HepG2 (cell line): ENCODE data around the gene TMEM129. TPM values are rescaled to one million over a fixed set of nuclear protein-coding genes. Genes with fewer than 3 reads are reported as not detected.
A peak's percentile ranks its signal among the peaks of the same experiment; 100 is the strongest.

ENCODE experiments used
- ATAC-seq: fragments of 200-7000 bp; cut with Tn5 transposase; 3 replicates; pipeline ENCODE4 v1.9.1; 2020; ENCODE audit warnings: mild to moderate bottlenecking, moderate library complexity
- BruUV-seq: library from RNA; stranded (reverse); fragments of 400-500 nt; replicated peaks from 2 replicates; lab custom pipeline; 2021; lab: Mats Ljungman, UMichigan
- CTCF ChIA-PET: fragments of 300-600 bp; formaldehyde crosslinking; extraction: SDS; loops from one replicate; lab custom pipeline; 2021; ENCODE audit warnings: low total read pairs, inconsistent platforms, low intra/inter-chr PET ratio; lab: Yijun Ruan, JAX
- POLR2A ChIA-PET: fragments of 350-600 bp; sonication (Branson Sonifier 250); formaldehyde crosslinking; loops from one replicate; lab custom pipeline; 2020; ENCODE audit warnings: antibody characterized with exemption, inconsistent platforms; lab: Yijun Ruan, JAX
- DNase-seq: peaks from one replicate; pipeline ENCODE4 v3.0.0-alpha.2; 2015; ENCODE audit warnings: low spot score
- FAIRE-seq: peaks from 3 replicates; lab custom pipeline; 2011; peaks lifted over from hg19 to GRCh38; lab: Jason Lieb, UNC
- H2AFZ ChIP-seq: one replicate; pipeline ENCODE4 v1.6.1; 2011; ENCODE audit warnings: low read length, inconsistent platforms
- H3K27ac ChIP-seq: fragments of 300-600 bp; 3 replicates; pipeline ENCODE4 v1.8.0; 2011; ENCODE audit warnings: mixed run types, mild to moderate bottlenecking, mixed read lengths, low read length, inconsistent platforms; ENCODE audit not compliant: insufficient read depth; ENCODE audit errors: extremely low read length
- H3K27me3 ChIP-seq, 2 experiments: fragments of 200-600 bp in 1 of 2; 2 replicates in 1 of 2; 3 replicates in 1 of 2; pipeline versions ENCODE4 v1.6.0 to v1.8.0; 2011; ENCODE audit warnings: low read length in 2 of 2, mild to moderate bottlenecking in 2 of 2, moderate library complexity in 2 of 2, inconsistent platforms in 1 of 2; ENCODE audit not compliant: insufficient read depth in 2 of 2, control insufficient read depth in 1 of 2
- H3K36me3 ChIP-seq, 2 experiments: fragments of 200-600 bp in 1 of 2; replicated peaks in 1 of 2; 2 replicates in 1 of 2; 3 replicates in 1 of 2; pipeline versions ENCODE4 v1.5.1 to v1.8.0; 2011; ENCODE audit warnings: low read length in 2 of 2, inconsistent platforms in 1 of 2; ENCODE audit not compliant: insufficient read depth in 2 of 2, control insufficient read depth in 1 of 2
- H3K4me1 ChIP-seq: 2 replicates; pipeline ENCODE4 v1.5.1; 2012; ENCODE audit warnings: low read length, inconsistent platforms; ENCODE audit not compliant: insufficient read depth
- H3K4me2 ChIP-seq: 2 replicates; pipeline ENCODE4 v1.6.0; 2011; ENCODE audit warnings: low read depth, low read length, inconsistent platforms
- H3K4me3 ChIP-seq, 3 experiments: fragments of 200-600 bp in 1 of 3; sonication (generic), shearing (Covaris generic) in 1 of 3; replicated peaks in 1 of 3; 2 replicates each; pipeline ENCODE4 v1.5.1; 2011 to 2016; ENCODE audit warnings: low read length in 3 of 3, inconsistent platforms in 2 of 3, low read depth in 2 of 3, mild to moderate bottlenecking in 2 of 3, control low read depth in 1 of 3, mixed read lengths in 1 of 3; ENCODE audit not compliant: insufficient read depth in 1 of 3
- H3K79me2 ChIP-seq: one replicate; pipeline ENCODE4 v1.6.1; 2011; ENCODE audit warnings: low read length, inconsistent platforms; ENCODE audit not compliant: insufficient read depth
- H3K9ac ChIP-seq: 2 replicates; pipeline ENCODE4 v1.6.0; 2011; ENCODE audit warnings: mild to moderate bottlenecking, low read depth, low read length, inconsistent platforms; ENCODE audit not compliant: insufficient read depth
- H3K9me3 ChIP-seq: 2 replicates; pipeline ENCODE4 v1.5.1; 2012; ENCODE audit warnings: mild to moderate bottlenecking, low read length
- H4K20me1 ChIP-seq: 2 replicates; pipeline ENCODE4 v1.6.0; 2011; ENCODE audit warnings: inconsistent platforms, mild to moderate bottlenecking, low read length, moderate library complexity; ENCODE audit not compliant: insufficient read depth
- DMTF1 ChIP-seq: sonication (generic); formaldehyde crosslinking; IDR thresholded peaks from 2 replicates; pipeline ENCODE4 v1.4.0; 2020; ENCODE audit warnings: mild to moderate bottlenecking, missing genetic modification reagents
- EP300 ChIP-seq, 3 experiments: sonication (generic) in 1 of 3; formaldehyde crosslinking in 1 of 3; IDR thresholded peaks; 2 replicates each; pipeline versions ENCODE4 v1.5.1 to v1.6.1; 2011 to 2020; ENCODE audit warnings: low read depth in 2 of 3, low read length in 2 of 3, borderline replicate concordance in 1 of 3, improper control_type of control experiment in 1 of 3, mild to moderate bottlenecking in 1 of 3, missing genetic modification reagents in 1 of 3, moderate library complexity in 1 of 3
- ETV6 ChIP-seq: sonication (generic); formaldehyde crosslinking; conservative IDR thresholded peaks from 2 replicates; pipeline ENCODE4 v1.4.0; 2020; ENCODE audit warnings: missing genetic modification reagents
- MYNN ChIP-seq: sonication (generic); formaldehyde crosslinking; IDR thresholded peaks from 2 replicates; pipeline ENCODE4 v1.4.0; 2020; ENCODE audit warnings: mild to moderate bottlenecking, low read depth, missing genetic modification reagents
- NR2F6 ChIP-seq, 2 experiments: IDR thresholded peaks; 2 replicates each; pipeline ENCODE4 v1.6.1; 2016; ENCODE audit warnings: antibody characterized with exemption in 1 of 2, mild to moderate bottlenecking in 1 of 2
- ONECUT2 ChIP-seq: sonication (generic); formaldehyde crosslinking; IDR thresholded peaks from 2 replicates; pipeline ENCODE4 v1.4.0; 2020; ENCODE audit warnings: missing genetic modification reagents
- RCOR2 ChIP-seq: IDR thresholded peaks from 2 replicates; pipeline ENCODE4 v1.6.1; 2016; ENCODE audit warnings: missing biosample characterization, missing genetic modification reagents
- TP53 ChIP-seq: sonication (generic); formaldehyde crosslinking; conservative IDR thresholded peaks from 2 replicates; pipeline ENCODE4 v1.4.0; 2020; ENCODE audit warnings: missing genetic modification reagents
- ZNF282 ChIP-seq: fragments of 450-650 bp; IDR thresholded peaks from 2 replicates; pipeline ENCODE4 v1.6.1; 2018; ENCODE audit not compliant: partially characterized antibody
- ZNF350 ChIP-seq: sonication (generic); formaldehyde crosslinking; IDR thresholded peaks from 2 replicates; pipeline ENCODE4 v1.4.0; 2020; ENCODE audit warnings: mild to moderate bottlenecking, low read depth, missing genetic modification reagents, borderline replicate concordance
- ZNF501 ChIP-seq: sonication (generic); formaldehyde crosslinking; IDR thresholded peaks from 2 replicates; pipeline ENCODE4 v1.5.1; 2020; ENCODE audit warnings: mild to moderate bottlenecking, moderate library complexity, missing genetic modification reagents
- ZNF577 ChIP-seq: sonication (generic); formaldehyde crosslinking; IDR thresholded peaks from 2 replicates; pipeline ENCODE4 v1.4.0; 2020; ENCODE audit warnings: mild to moderate bottlenecking, low read depth, missing genetic modification reagents, borderline replicate concordance
- ZNF710 ChIP-seq: sonication (generic); formaldehyde crosslinking; IDR thresholded peaks from 2 replicates; pipeline ENCODE4 v1.5.0; 2020; ENCODE audit warnings: mild to moderate bottlenecking, missing genetic modification reagents, borderline replicate concordance
- ZNF782 ChIP-seq: sonication (generic); formaldehyde crosslinking; IDR thresholded peaks from 2 replicates; pipeline ENCODE4 v1.4.0; 2020; ENCODE audit warnings: missing genetic modification reagents, mild to moderate bottlenecking, borderline replicate concordance
- WGBS: methylation state at CpG from one replicate; pipeline ENCODE4 v1.1.6; 2017; ENCODE audit warnings: low lambda C conversion rate; 5-methylcytosine and 5-hydroxymethylcytosine counted together
- in situ Hi-C: cut with HindIII; loops from 2 replicates; pipeline ENCODE4 v1.10.0; 2017; ENCODE audit warnings: low pct_unique_long_range_greater_than_20kb; ENCODE audit not compliant: extremely low pct_ligation_motif_present
- intact Hi-C: fragments of 100-400 bp; cut with micrococcal nuclease; formaldehyde crosslinking; loops from one replicate; pipeline ENCODE4 v1.10.0; 2022; ENCODE audit not compliant: unreplicated experiment
- polyA plus RNA-seq, 8 experiments: library from polyadenylated mRNA; depleted of rRNA in 3 of 8; stranded (reverse) in 7 of 8; unstranded in 1 of 8; fragments of >200 nt; fragmentation: Illumina TruSeq in 4 of 8; extraction: Trizol in 4 of 8; gene quantifications; 2 replicates each; pipeline versions ENCODE4 v1.2.1 to v1.2.3, GENCODE V29; 2011 to 2016; ENCODE audit warnings: low read depth in 4 of 8, missing spikeins in 1 of 8, mixed read lengths in 1 of 8; ENCODE audit not compliant: insufficient read depth in 1 of 8
- total RNA-seq, 5 experiments: library from RNA; depleted of rRNA; stranded (reverse); fragments of >200 nt; fragmentation: Illumina TruSeq; extraction: Trizol; gene quantifications; 2 replicates each; pipeline ENCODE4 v1.2.3, GENCODE V29; 2016; ENCODE audit warnings: low read depth in 1 of 5
- TF ChIP-seq, protein P1 (sequence below): sonication (generic); formaldehyde crosslinking; IDR thresholded peaks from 2 replicates; pipeline ENCODE4 v1.4.0; 2020; ENCODE audit warnings: missing genetic modification reagents

Gene TMEM129
- total and polyA plus RNA-seq, 2 of the 13 experiments (the other 11 are each of a cell fraction or from before 2014, with no cell fraction given): 19.0 to 25.8 TPM

- peak; percentile 71 for FAIRE-seq
- in situ Hi-C loops: no loop called here
- H3K27me3 ChIP-seq: no peaks in the 10 kb centered on the region
- DNase-seq: peak; percentile 91
- H3K36me3 ChIP-seq: no peaks in the 10 kb centered on the region; a peak in 1 of 5 replicates
- intact Hi-C loops: no loop called here
- peaks cover 6% of the 10 kb centered on the region; the same call in 1 of the 2 replicates for H4K20me1 ChIP-seq
- H2AFZ ChIP-seq: no peak within 1 kb of the TSS
- CTCF ChIA-PET: no interaction called here
- POLR2A ChIA-PET: interaction anchor here (0.8 to 1.7 kb wide), 5 partner anchors 9 to 151 kb away, joined by 4 to 31 read pairs (median 4); partner anchors contain the start of genes TACC3 and TMEM129
- H3K4me2 ChIP-seq: peak within 1 kb of the TSS; percentile 99
- peak; percentile 88 for ATAC-seq
- WGBS: 0% methylated on average over 2 of the region's 98 CpGs
- H3K9ac ChIP-seq: peak within 1 kb of the TSS; percentile 98
- peak within 1 kb of the TSS; percentile 99 for H3K27ac ChIP-seq
- H3K4me3 ChIP-seq: peak within 1 kb of the TSS; percentile 87 to 95 (median 91)
- H3K9me3 ChIP-seq: no peaks in the 10 kb centered on the region
- BruUV-seq: no TSS peak
- H3K4me1 ChIP-seq: peaks cover 59% of the 10 kb centered on the region
- H3K79me2 ChIP-seq: peaks cover 57% of the 10 kb centered on the region
- TF ChIP-seq ETV6 (CRISPR knock-in tag): peak; percentile 96
- TF ChIP-seq ZNF710: peak; percentile 63; the same call in 1 of the 2 replicates
- TF ChIP-seq ZNF501 (CRISPR knock-in tag): peak; percentile 64
- TF ChIP-seq ZNF577 (CRISPR knock-in tag): peak; percentile 89; the same call in 1 of the 2 replicates
- TF ChIP-seq NR2F6 (IDR thresholded peaks at IDR 0.05): no peak
- peak; percentile 61; the same call in 1 of the 2 replicates for TF ChIP-seq NR2F6 (CRISPR knock-in tag; IDR thresholded peaks at IDR 0.05)
- TF ChIP-seq ZNF350 (CRISPR knock-in tag): peak; percentile 70; the same call in 1 of the 2 replicates
- TF ChIP-seq ONECUT2: peak; percentile 79
- peak in 1 of 2 experiments; percentile 29; a peak in 1 of 4 replicates for TF ChIP-seq EP300 (IDR thresholded peaks at IDR 0.05; ENCODE audit: low read depth in 2 of 2, low read length in 2 of 2)
- TF ChIP-seq EP300 (CRISPR knock-in tag; IDR thresholded peaks at IDR 0.05; ENCODE audit: borderline replicate concordance): peak; percentile 78; the same call in 1 of the 2 replicates
- TF ChIP-seq TP53: peak; percentile 89
- TF ChIP-seq DMTF1 (CRISPR knock-in tag): peak; percentile 61; the same call in 1 of the 2 replicates
- peak; percentile 92; the same call in 1 of the 2 replicates for TF ChIP-seq ZNF782 (CRISPR knock-in tag)
- TF ChIP-seq, protein P1, sequence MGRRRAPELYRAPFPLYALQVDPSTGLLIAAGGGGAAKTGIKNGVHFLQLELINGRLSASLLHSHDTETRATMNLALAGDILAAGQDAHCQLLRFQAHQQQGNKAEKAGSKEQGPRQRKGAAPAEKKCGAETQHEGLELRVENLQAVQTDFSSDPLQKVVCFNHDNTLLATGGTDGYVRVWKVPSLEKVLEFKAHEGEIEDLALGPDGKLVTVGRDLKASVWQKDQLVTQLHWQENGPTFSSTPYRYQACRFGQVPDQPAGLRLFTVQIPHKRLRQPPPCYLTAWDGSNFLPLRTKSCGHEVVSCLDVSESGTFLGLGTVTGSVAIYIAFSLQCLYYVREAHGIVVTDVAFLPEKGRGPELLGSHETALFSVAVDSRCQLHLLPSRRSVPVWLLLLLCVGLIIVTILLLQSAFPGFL: peak; percentile 88; the same call in 1 of the 2 replicates
- no peak for TF ChIP-seq ZNF282
- peak; percentile 70 for TF ChIP-seq RCOR2 (CRISPR knock-in tag)
- TF ChIP-seq MYNN (CRISPR knock-in tag): peak; percentile 87; the same call in 1 of the 2 replicates
Observed at GRCh38 chr4:1712216-1713002, 8.7 kb downstream of the TMEM129 start, which contains the start of gene SLBP. Gene SLBP, minus strand, starts transcription at chr4:1712319. Its CDS starts 131 bp downstream, at chr4:1712188.
